AG09319 (cell line): ENCODE data around the gene WDFY4.

Experiments used
- DNase-seq: peaks from one replicate; pipeline ENCODE4 v3.0.0-alpha.2; 2010; ENCODE audit warnings: low read depth; ENCODE audit errors: extremely low read depth
- CTCF ChIP-seq: IDR thresholded peaks from 2 replicates; pipeline ENCODE4 v1.5.1; 2011; ENCODE audit warnings: low read depth, mild to moderate bottlenecking, inconsistent platforms, low read length, moderate library complexity

The WDFY4 gene

GRCh38 chr10:48813825-48814224 lies 129.2 kb downstream of the WDFY4 start:
- no peak for TF ChIP-seq CTCF
- DNase-seq: no peak

GRCh38 chr10:48814933-48815332 lies 130.3 kb downstream of the WDFY4 start:
- DNase-seq: no peak
- no peak for TF ChIP-seq CTCF

GRCh38 chr10:48817141-48817540 lies 132.5 kb downstream of the WDFY4 start:
- no peak for DNase-seq
- TF ChIP-seq CTCF: no peak

- TF ChIP-seq CTCF: no peak
- no peak for DNase-seq
Measured at GRCh38 chr10:48818081-48818480, 133.4 kb downstream of the WDFY4 start.

- TF ChIP-seq CTCF: no peak
- DNase-seq: no peak
Measured at GRCh38 chr10:48818861-48819520, 134.3 kb downstream of the WDFY4 start.

- DNase-seq: no peak
- no peak for TF ChIP-seq CTCF
Measured at GRCh38 chr10:48819783-48820182, 135.1 kb downstream of the WDFY4 start.

- no peak for DNase-seq
- TF ChIP-seq CTCF: no peak
Measured at GRCh38 chr10:48820231-48820630, 135.6 kb downstream of the WDFY4 start.
